Ascending aorta (tissue), 2 donors: ENCODE measurements around the gene KLHL36. TPM values are rescaled to one million over a fixed set of nuclear protein-coding genes. Genes with fewer than 3 reads are reported as not detected.
"Not testable (repeated sequence)": the region's sequence is repeated elsewhere in the genome, so short reads cannot be mapped to it uniquely, and the experiment has no call there.

Source experiments
- DNase-seq, 2 donors: peaks; one replicate each; pipeline ENCODE4 v3.0.0-alpha.2; 2019; ENCODE audit warnings: low spot score in 2 of 2
- H3K27ac ChIP-seq, 2 donors: fragments of 200-600 bp; sonication (generic); one replicate each; pipeline ENCODE4 v1.5.1; 2016 to 2017; ENCODE audit warnings: mild to moderate bottlenecking in 1 of 2
- H3K27me3 ChIP-seq: fragments of 200-600 bp; sonication (generic); one replicate; pipeline ENCODE4 v1.5.1; 2017
- H3K36me3 ChIP-seq, 2 donors: fragments of 200-600 bp; sonication (generic); one replicate each; pipeline ENCODE4 v1.5.1; 2016
- H3K4me1 ChIP-seq, 2 donors: fragments of 200-600 bp; sonication (generic); one replicate each; pipeline ENCODE4 v1.5.1; 2016 to 2017; ENCODE audit warnings: mild to moderate bottlenecking in 1 of 2
- H3K4me3 ChIP-seq, 2 donors: fragments of 200-600 bp; sonication (generic); one replicate each; pipeline ENCODE4 v1.5.1; 2016 to 2017; ENCODE audit warnings: mild to moderate bottlenecking in 1 of 2
- H3K9me3 ChIP-seq, 2 donors: fragments of 200-600 bp; sonication (generic); one replicate each; pipeline ENCODE4 v1.5.1; 2016
- CTCF ChIP-seq, 3 experiments: fragments of 200-600 bp in 2 of 3; fragments of 450-650 bp in 1 of 3; sonication (generic) in 2 of 3; IDR thresholded peaks; one replicate each; pipeline ENCODE4 v1.5.1; 2016 to 2019; ENCODE audit warnings: antibody characterized with exemption in 3 of 3, mild to moderate bottlenecking in 1 of 3, moderate library complexity in 1 of 3
- intact Hi-C: fragments of 100-400 bp; cut with DNase I; formaldehyde crosslinking; loops from one replicate; pipeline ENCODE4 v1.15.1; 2023
- total RNA-seq: library from RNA; depleted of rRNA; stranded (reverse); fragments of >200 nt; gene quantifications from one replicate; pipeline ENCODE4 v1.1.0, GENCODE V29; 2016

Gene KLHL36
- total RNA-seq, 1 donor from 2014 or later = 65.1 TPM

- Histone ChIP-seq H3K4me1 (no peaks in the 10 kb centered on the region), H3K27ac (no peak overlapping the region), H3K4me3 (no peak overlapping the region), H3K27me3 (no peaks in the 10 kb centered on the region), H3K36me3 (no peaks in the 10 kb centered on the region), H3K9me3 (no peaks in the 10 kb centered on the region)
- intact Hi-C loops = no loop called here
- TF ChIP-seq CTCF (IDR thresholded peaks at IDR 0.05) = no peak
- DNase-seq = no peak
These were observed 36.9 kb downstream of the KLHL36 start for GRCh38 chr16:84685210-84685609.

GRCh38 chr16:84686707-84687298, 38.5 kb downstream of the KLHL36 start:
- H3K27ac ChIP-seq = no peak overlapping the region
- H3K4me1 ChIP-seq = no peaks in the 10 kb centered on the region
- no peaks in the 10 kb centered on the region for H3K9me3 ChIP-seq
- no peaks in the 10 kb centered on the region for H3K36me3 ChIP-seq
- intact Hi-C loops = no loop called here
- no peak for DNase-seq
- TF ChIP-seq CTCF (IDR thresholded peaks at IDR 0.05) = no peak
- no peaks in the 10 kb centered on the region for H3K27me3 ChIP-seq
- H3K4me3 ChIP-seq = no peak overlapping the region

- no peaks in the 10 kb centered on the region for H3K9me3 ChIP-seq
- H3K27ac ChIP-seq = no peak overlapping the region
- intact Hi-C loops = no loop called here
- TF ChIP-seq CTCF (IDR thresholded peaks at IDR 0.05) = no peak
- H3K27me3 ChIP-seq = no peaks in the 10 kb centered on the region
- H3K4me1 ChIP-seq = no peaks in the 10 kb centered on the region
- H3K36me3 ChIP-seq = no peaks in the 10 kb centered on the region
- H3K4me3 ChIP-seq = no peak overlapping the region
- no peak for DNase-seq
These were observed 39.4 kb downstream of the KLHL36 start for GRCh38 chr16:84687715-84688114.

GRCh38 chr16:84688163-84688562, 39.9 kb downstream of the KLHL36 start:
- H3K4me3 ChIP-seq, H3K4me1 ChIP-seq, DNase-seq, intact Hi-C loops, H3K27me3 ChIP-seq, H3K27ac ChIP-seq, H3K36me3 ChIP-seq, H3K9me3 ChIP-seq: not testable (repeated sequence)

GRCh38 chr16:84689111-84689510, 40.8 kb downstream of the KLHL36 start:
- H3K27me3 ChIP-seq = no peaks in the 10 kb centered on the region
- intact Hi-C loops = no loop called here
- H3K4me1 ChIP-seq = no peaks in the 10 kb centered on the region
- no peaks in the 10 kb centered on the region for H3K9me3 ChIP-seq
- no peaks in the 10 kb centered on the region for H3K36me3 ChIP-seq
- H3K4me3 ChIP-seq = no peak overlapping the region
- TF ChIP-seq CTCF (IDR thresholded peaks at IDR 0.05) = no peak
- no peak overlapping the region for H3K27ac ChIP-seq
- DNase-seq = no peak

- DNase-seq = no peak
- intact Hi-C loops = no loop called here
- no peak for TF ChIP-seq CTCF (IDR thresholded peaks at IDR 0.05)
- Histone ChIP-seq H3K27me3 (no peaks in the 10 kb centered on the region), H3K4me1 (no peaks in the 10 kb centered on the region), H3K9me3 (no peaks in the 10 kb centered on the region), H3K4me3 (no peak overlapping the region), H3K27ac (no peak overlapping the region), H3K36me3 (no peaks in the 10 kb centered on the region)
These were observed 41.9 kb downstream of the KLHL36 start for GRCh38 chr16:84690088-84690819.
